Measurements from ENCODE around the gene HBD.

Gene HBD

GRCh38 chr11:5231111-5231510, 3.2 kb downstream of the HBD start:
- DNase-seq, result no peak

GRCh38 chr11:5230266-5230665, 4.0 kb downstream of the HBD start:
- no peak for DNase-seq

- no peak for DNase-seq
Observed at GRCh38 chr11:5229796-5230195, 4.5 kb downstream of the HBD start.

- no peak for DNase-seq
Observed at GRCh38 chr11:5229356-5229755, 4.9 kb downstream of the HBD start.

GRCh38 chr11:5228124-5228523, 6.2 kb downstream of the HBD start:
- no peak for DNase-seq

GRCh38 chr11:5227681-5228080, 6.6 kb downstream of the HBD start:
- DNase-seq, result no peak

GRCh38 chr11:5226732-5227310, 7.5 kb downstream of the HBD start, which contains the start of gene HBB:
Gene HBB, minus strand, starts transcription at chr11:5227071. Its CDS starts 50 bp downstream, at chr11:5227021.
- DNase-seq, result no peak

- DNase-seq, result no peak
Observed at GRCh38 chr11:5225480-5225871, 8.8 kb downstream of the HBD start.

- no peak for DNase-seq
Observed at GRCh38 chr11:5224538-5225479, 9.5 kb downstream of the HBD start.

GRCh38 chr11:5223686-5224085, 10.6 kb downstream of the HBD start:
- DNase-seq, result no peak

- no peak for DNase-seq
Observed at GRCh38 chr11:5223146-5223545, 11.1 kb downstream of the HBD start.

- no peak for DNase-seq
Observed at GRCh38 chr11:5210376-5210885, 23.9 kb downstream of the HBD start.

GRCh38 chr11:5204787-5205186, 29.5 kb downstream of the HBD start:
- no peak for DNase-seq

GRCh38 chr11:5203366-5203765, 30.9 kb downstream of the HBD start:
- DNase-seq, result no peak

GRCh38 chr11:5200582-5200981, 33.7 kb downstream of the HBD start, which contains the start of gene OR51V1:
Gene OR51V1, minus strand, starts transcription at chr11:5200682. Its CDS starts 0 bp downstream, at chr11:5200682.
- DNase-seq, result no peak

GRCh38 chr11:5198285-5198684, 36.0 kb downstream of the HBD start:
- no peak for DNase-seq

GRCh38 chr11:5197536-5197935, 36.7 kb downstream of the HBD start:
- no peak for DNase-seq

- no peak for DNase-seq
Observed at GRCh38 chr11:5196731-5197130, 37.6 kb downstream of the HBD start.

GRCh38 chr11:5196067-5196466, 38.2 kb downstream of the HBD start:
- DNase-seq, result no peak

- no peak for DNase-seq
Observed at GRCh38 chr11:5192738-5193137, 41.5 kb downstream of the HBD start.

GRCh38 chr11:5188201-5188600, 46.1 kb downstream of the HBD start:
- no peak for DNase-seq

All from CD4-positive, alpha-beta T cell treated with Interleukin-15 for 1 hour (primary cell).